ENCODE measurements around the gene NPY1R. TPM values are rescaled to one million over a fixed set of nuclear protein-coding genes. Genes with fewer than 3 reads are reported as not detected.

Gene NPY1R
- total RNA-seq (1 to 10 TPM in 2 of 4 donors, under 1 TPM in 2; 0.49 to 2.9 (median 1.9) TPM), polyA plus RNA-seq (1 to 10 TPM; 1.6 to 7.2 (median 5.1) TPM)

GRCh38 chr4:163332526-163333406, at the start of gene NPY1R:
TSS of gene NPY1R (minus strand) at chr4:163332596. CDS start at chr4:163326554, 6,042 bp downstream.
- TF ChIP-seq, protein P1, sequence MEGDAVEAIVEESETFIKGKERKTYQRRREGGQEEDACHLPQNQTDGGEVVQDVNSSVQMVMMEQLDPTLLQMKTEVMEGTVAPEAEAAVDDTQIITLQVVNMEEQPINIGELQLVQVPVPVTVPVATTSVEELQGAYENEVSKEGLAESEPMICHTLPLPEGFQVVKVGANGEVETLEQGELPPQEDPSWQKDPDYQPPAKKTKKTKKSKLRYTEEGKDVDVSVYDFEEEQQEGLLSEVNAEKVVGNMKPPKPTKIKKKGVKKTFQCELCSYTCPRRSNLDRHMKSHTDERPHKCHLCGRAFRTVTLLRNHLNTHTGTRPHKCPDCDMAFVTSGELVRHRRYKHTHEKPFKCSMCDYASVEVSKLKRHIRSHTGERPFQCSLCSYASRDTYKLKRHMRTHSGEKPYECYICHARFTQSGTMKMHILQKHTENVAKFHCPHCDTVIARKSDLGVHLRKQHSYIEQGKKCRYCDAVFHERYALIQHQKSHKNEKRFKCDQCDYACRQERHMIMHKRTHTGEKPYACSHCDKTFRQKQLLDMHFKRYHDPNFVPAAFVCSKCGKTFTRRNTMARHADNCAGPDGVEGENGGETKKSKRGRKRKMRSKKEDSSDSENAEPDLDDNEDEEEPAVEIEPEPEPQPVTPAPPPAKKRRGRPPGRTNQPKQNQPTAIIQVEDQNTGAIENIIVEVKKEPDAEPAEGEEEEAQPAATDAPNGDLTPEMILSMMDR (IDR thresholded peaks at IDR 0.05), result peak; percentile 27 to 64 (median 34)
- no peak for TF ChIP-seq POLR2AphosphoS5 (IDR thresholded peaks at IDR 0.05)
- H3K36me3 ChIP-seq, result no peaks in the 10 kb centered on the region
- peaks cover 0 to 21% (median 8%) of the 10 kb centered on the region in 4 donors for H3K4me1 ChIP-seq
- H3K9me3 ChIP-seq, result no peaks in the 10 kb centered on the region
- peaks cover 0 to 26% (median 0%) of the 10 kb centered on the region in 3 donors for H3K27me3 ChIP-seq
- H3K4me3 ChIP-seq, result peak within 1 kb of the TSS; percentile 13 to 56 (median 47)
- DNase-seq, result peak; percentile 77
- intact Hi-C loops (cut with DNase I), result loop anchor here (1.0 kb wide), 1 partner anchor 834 kb away; no protein-coding TSS in a partner anchor
- 11 to 14% methylated on average over 36 of the region's 36 CpGs for WGBS, 2 donors
- peak within 1 kb of the TSS in 2 of 4 donors; percentile 23 to 30 for H3K27ac ChIP-seq

GRCh38 chr4:163380703-163381102, 48.3 kb upstream of the NPY1R start:
- H3K27ac ChIP-seq, result no peak overlapping the region
- intact Hi-C loops (cut with DNase I), result no loop called here
- no peak overlapping the region for H3K4me3 ChIP-seq
- no peaks in the 10 kb centered on the region for H3K4me1 ChIP-seq
- TF ChIP-seq, protein P1 (IDR thresholded peaks at IDR 0.05), result no peak
- TF ChIP-seq EP300 (IDR thresholded peaks at IDR 0.05) (no peak), POLR2A (IDR thresholded peaks at IDR 0.05) (no peak), POLR2AphosphoS5 (IDR thresholded peaks at IDR 0.05) (no peak)
- DNase-seq, result no peak
- 12 to 50% methylated on average over 5 of the region's 5 CpGs for WGBS, 2 donors
- no peaks in the 10 kb centered on the region for H3K36me3 ChIP-seq
- no peaks in the 10 kb centered on the region for H3K27me3 ChIP-seq
- no peaks in the 10 kb centered on the region for H3K9me3 ChIP-seq

GRCh38 chr4:163378661-163379060, 46.3 kb upstream of the NPY1R start:
- H3K9me3 ChIP-seq, result no peaks in the 10 kb centered on the region
- intact Hi-C loops (cut with DNase I), result no loop called here
- no peak for DNase-seq
- no peaks in the 10 kb centered on the region for H3K36me3 ChIP-seq
- TF ChIP-seq POLR2AphosphoS5 (IDR thresholded peaks at IDR 0.05), result no peak
- no peak for TF ChIP-seq POLR2A (IDR thresholded peaks at IDR 0.05)
- TF ChIP-seq, protein P1 (IDR thresholded peaks at IDR 0.05), result no peak
- no peak for TF ChIP-seq EP300 (IDR thresholded peaks at IDR 0.05)
- no peak overlapping the region for H3K27ac ChIP-seq
- H3K27me3 ChIP-seq, result no peaks in the 10 kb centered on the region
- no peaks in the 10 kb centered on the region for H3K4me1 ChIP-seq
- no peak overlapping the region for H3K4me3 ChIP-seq

- no peak for DNase-seq
- WGBS, 2 donors, result 95 to 96% methylated on average over 5 of the region's 5 CpGs
- Histone ChIP-seq H3K9me3 (no peaks in the 10 kb centered on the region), H3K36me3 (no peaks in the 10 kb centered on the region), H3K4me1 (no peaks in the 10 kb centered on the region), H3K27ac (no peak overlapping the region), H3K27me3 (no peaks in the 10 kb centered on the region), H3K4me3 (no peak overlapping the region)
- TF ChIP-seq EP300 (IDR thresholded peaks at IDR 0.05) (no peak), POLR2AphosphoS5 (IDR thresholded peaks at IDR 0.05) (no peak), POLR2A (IDR thresholded peaks at IDR 0.05) (no peak)
- TF ChIP-seq, protein P1 (IDR thresholded peaks at IDR 0.05), result no peak
- intact Hi-C loops (cut with DNase I), result no loop called here
Measured at GRCh38 chr4:163372029-163372428, 39.6 kb upstream of the NPY1R start.
